Amniotic stem cell (primary cell): ENCODE data around the gene PXMP4.
A peak's percentile ranks its signal among the peaks of the same experiment; 100 is the strongest.

Experiments
- DNase-seq: peaks from one replicate; lab custom pipeline; 2025; lab: John Stamatoyannopoulos, UW

Gene PXMP4

GRCh38 chr20:33731693-33732165 lies 11.6 kb upstream of the PXMP4 start, which contains the start of gene ZNF341:
Gene ZNF341 (plus strand): TSS chr20:33731996. CDS start chr20:33732022, 26 bp downstream.
- DNase-seq, result peak; percentile 59

GRCh38 chr20:33730946-33731692 lies 11.0 kb upstream of the PXMP4 start:
- DNase-seq, result no peak

- no peak for DNase-seq
Observed at GRCh38 chr20:33729101-33729500, 9.0 kb upstream of the PXMP4 start.

DNA sequence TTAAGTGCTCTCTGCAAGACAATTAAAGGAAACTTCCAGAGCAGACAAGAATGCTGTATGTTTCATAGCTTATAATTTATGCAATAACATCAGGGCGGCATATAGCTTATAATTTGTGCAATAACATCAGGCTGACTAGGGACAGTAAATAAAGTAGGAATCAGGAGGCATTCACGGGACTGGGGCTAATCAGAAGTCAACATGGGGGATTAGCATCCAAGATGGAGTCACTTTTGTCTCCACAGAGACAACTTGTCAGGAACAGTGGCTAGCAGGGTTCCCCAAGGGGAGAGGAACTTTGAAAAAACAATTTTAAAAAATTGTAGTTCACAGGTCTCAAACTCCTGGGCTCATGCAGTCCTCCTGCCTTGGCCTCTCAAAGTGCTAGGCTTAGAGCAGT lies 8.4 kb upstream of the PXMP4 start:
- no peak for DNase-seq

- DNase-seq, result no peak
Observed at GRCh38 chr20:33727806-33728205, 7.7 kb upstream of the PXMP4 start.

DNA sequence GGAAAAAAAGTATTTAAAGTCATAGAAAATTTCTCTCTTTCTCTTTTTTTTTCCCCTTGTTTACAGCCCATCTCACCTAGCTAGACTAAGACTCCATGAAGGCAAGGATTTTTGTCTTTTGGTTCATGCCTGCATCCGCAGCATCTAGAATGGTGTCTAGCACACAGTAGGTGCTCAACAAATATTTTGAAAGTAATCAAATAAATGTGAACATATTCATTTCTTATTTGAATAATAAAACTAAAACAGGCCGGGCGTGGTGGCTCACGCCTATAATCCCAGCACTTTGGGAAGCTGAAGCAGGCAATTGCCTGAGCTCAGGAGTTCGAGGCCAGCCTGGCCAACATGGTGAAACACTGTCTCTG lies 7.0 kb upstream of the PXMP4 start:
- no peak for DNase-seq

GRCh38 chr20:33725607-33726264 lies 5.6 kb upstream of the PXMP4 start:
- DNase-seq, result no peak

- no peak for DNase-seq
Observed at GRCh38 chr20:33724439-33725094, 4.5 kb upstream of the PXMP4 start.

DNA sequence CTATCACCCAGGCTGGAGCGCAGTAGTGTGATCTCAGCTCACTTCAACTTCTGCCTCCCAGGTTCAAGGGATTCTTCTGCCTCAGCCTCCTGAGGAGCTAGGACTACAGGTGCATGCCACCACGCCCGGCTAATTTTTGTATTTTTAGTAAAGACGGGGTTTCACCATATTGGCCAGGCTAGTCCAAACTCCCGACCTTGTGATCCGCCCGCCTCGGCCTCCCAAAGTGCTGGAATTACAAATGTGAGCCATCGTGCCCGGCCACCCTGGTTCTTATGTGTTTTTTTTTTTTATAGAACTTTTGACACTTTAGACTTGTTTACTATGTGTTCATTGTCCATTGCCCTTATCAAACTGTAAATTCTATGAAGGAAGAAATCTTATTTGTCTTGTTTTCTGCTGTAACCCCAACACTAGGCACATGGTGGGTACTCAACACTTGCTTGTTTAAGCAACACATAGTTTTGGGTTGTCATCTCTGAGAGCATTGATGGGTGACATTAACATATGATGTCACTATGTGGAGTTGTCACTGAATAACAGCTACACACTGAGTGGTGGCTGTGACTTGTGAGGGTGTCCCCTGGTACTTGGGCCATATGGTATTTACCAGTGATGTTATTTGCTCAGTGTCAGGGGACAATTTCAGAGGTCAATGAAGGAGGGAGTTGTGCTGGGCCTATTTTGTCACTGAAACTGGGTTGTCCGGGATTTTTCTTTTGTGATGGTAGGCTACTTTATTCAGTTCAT lies 1.5 kb upstream of the PXMP4 start:
- no peak for DNase-seq

DNA sequence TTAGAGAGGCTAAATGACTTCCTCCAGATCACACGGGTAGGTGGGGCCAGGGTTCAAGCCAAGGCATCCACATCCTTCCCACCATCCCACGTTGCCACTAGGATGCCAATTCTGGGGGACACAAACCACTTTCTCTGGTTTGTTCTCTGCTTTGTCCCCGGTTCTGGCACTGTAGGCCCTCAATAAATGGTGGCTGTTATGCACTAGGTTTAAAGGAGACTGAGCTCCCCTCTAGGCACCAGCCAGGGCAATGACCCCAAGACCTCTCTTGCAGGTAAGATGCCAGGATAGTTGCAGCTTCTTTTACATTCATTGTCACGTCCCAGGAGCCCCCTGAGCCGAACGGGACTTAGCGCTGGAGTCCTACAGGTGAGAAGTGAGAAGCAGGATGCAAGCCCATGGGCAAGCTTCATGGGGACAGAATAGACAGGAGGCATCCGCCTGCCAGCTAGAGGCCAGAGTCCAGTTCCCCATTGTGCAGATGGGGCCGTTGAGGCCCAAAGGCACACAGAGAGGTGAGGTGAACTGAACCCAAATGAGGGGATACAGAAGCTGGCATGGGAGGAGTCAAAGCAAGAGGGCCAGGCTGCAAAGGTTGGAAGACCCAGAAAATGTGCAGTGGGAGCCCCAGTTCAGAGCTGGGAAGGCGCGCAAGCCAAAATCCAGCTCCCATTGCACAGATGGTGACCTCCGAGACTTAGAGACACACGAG lies 677 bp downstream of the PXMP4 start:
- DNase-seq, result no peak

GRCh38 chr20:33716498-33716897 lies 3.6 kb downstream of the PXMP4 start:
- no peak for DNase-seq

- no peak for DNase-seq
Observed at GRCh38 chr20:33713865-33714367, 6.2 kb downstream of the PXMP4 start.

- no peak for DNase-seq
Observed at GRCh38 chr20:33711446-33711738, 8.7 kb downstream of the PXMP4 start.

GRCh38 chr20:33710681-33711445 lies 9.2 kb downstream of the PXMP4 start:
- DNase-seq, result no peak

GRCh38 chr20:33709905-33710541 lies 10.1 kb downstream of the PXMP4 start:
- DNase-seq, result no peak

DNA sequence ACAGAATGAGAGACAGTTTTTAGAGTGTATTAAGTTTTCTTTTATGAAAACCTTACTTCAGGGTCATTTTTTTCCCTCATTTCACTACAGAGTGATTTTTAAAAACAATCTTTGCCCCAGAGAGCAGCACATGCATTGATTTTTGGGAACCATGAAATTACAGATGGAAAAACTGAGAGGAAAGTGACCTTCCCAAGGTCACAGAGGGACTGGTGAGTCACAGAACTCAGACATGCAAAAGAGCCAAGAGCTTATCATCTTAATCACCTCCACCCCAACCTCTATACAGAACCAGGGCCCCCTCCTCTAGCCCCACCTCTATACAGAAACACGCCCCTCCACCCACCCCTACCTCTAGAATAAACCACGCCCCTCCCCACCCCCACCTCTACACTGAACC lies 10.7 kb downstream of the PXMP4 start:
- DNase-seq, result no peak

- no peak for DNase-seq
Observed at GRCh38 chr20:33707668-33708067, 12.4 kb downstream of the PXMP4 start.

GRCh38 chr20:33704197-33704924 lies 15.7 kb downstream of the PXMP4 start:
- DNase-seq, result no peak

GRCh38 chr20:33703498-33704137 lies 16.5 kb downstream of the PXMP4 start:
- no peak for DNase-seq
